ENCODE measurements around the gene SDK1.
A peak's percentile ranks its signal among the peaks of the same experiment; 100 is the strongest.

SDK1 gene

GRCh38 chr7:4201566-4201965, 900.5 kb downstream of the SDK1 start:
- ATAC-seq (no peak), DNase-seq (no peak)
- Mint-ChIP-seq H3K4me1 (peaks cover 10% of the 10 kb centered on the region), H3K9me3 (no peaks in the 10 kb centered on the region), H3K4me3 (no peak overlapping the region), H3K27ac (no peak overlapping the region), H3K27me3 (peaks cover 2% of the 10 kb centered on the region), H3K36me3 (ENCODE audit: low read depth) (no peaks in the 10 kb centered on the region)

- Mint-ChIP-seq H3K27me3 (peaks cover 2% of the 10 kb centered on the region), H3K4me1 (peaks cover 10% of the 10 kb centered on the region), H3K9me3 (no peaks in the 10 kb centered on the region), H3K36me3 (ENCODE audit: low read depth) (no peaks in the 10 kb centered on the region), H3K4me3 (no peak overlapping the region), H3K27ac (no peak overlapping the region)
- no peak for ATAC-seq
- no peak for DNase-seq
These were observed 901.2 kb downstream of the SDK1 start for GRCh38 chr7:4202154-4202736.

DNA sequence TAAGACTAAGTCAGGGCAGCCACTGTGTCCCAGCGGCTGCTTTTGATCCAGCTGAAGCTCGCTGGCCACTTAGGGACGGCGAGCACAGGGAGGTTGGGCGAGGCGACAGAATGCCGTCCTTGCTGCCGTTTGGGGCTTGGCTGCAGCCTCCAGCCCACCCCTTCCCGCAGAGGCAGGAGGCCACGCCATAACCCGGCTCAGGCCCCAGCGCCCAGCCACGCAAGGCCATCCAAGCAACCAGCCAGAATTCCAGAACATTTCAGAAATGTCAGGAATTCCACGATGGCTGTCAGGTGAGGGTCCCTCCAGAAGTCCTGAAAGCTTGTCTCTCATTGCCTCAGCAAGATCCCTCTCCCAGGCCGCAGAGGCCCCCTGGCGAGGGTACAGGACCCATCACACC, 901.9 kb downstream of the SDK1 start:
- ATAC-seq: no peak
- Mint-ChIP-seq H3K4me3 (no peak overlapping the region), H3K27me3 (peaks cover 2% of the 10 kb centered on the region), H3K27ac (no peak overlapping the region), H3K9me3 (no peaks in the 10 kb centered on the region), H3K36me3 (ENCODE audit: low read depth) (no peaks in the 10 kb centered on the region), H3K4me1 (peaks cover 10% of the 10 kb centered on the region)
- DNase-seq: no peak

DNA sequence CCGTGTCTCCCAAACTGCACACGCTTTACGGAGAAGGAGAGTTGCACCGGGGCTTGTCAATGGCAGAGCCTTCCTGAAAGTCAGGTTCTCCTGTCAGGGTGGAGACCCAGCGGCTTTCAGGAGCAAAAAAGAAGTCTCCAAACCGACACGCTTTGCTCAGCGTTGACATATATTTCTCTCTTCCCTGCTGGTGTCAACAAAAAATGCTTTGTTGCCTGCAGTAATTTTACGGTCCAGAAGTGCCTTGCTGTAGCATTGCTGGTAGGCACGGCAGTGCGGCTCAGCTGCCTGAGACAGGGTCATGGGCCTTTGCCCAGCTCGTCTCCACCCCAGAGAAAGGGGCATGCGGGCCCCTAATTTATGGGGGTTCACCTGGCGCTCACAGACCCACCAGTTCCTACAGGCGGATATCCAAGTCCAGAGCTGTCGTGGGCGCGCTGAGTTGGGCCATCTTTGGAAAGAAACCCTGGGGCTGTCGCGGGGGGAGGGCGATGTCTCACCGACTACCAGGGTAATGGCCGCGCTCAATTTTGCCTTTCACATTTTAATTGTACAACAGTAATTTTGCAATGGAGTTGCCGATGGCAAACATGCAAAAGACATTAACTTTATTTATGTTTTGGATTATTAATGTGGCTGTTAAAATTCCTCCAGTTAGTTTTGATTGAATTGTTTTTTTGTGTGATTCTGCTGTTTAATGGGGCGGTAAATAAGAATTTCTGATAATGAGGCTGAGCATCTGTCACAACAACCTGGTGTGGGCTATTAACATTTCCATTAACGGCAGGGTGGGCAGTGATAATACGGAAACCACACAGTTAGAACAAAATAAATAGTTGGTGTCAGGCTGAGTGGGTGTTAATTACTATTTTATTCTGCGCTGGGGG, 902.8 kb downstream of the SDK1 start:
- peaks cover 2% of the 10 kb centered on the region for H3K27me3 Mint-ChIP-seq
- no peak for ATAC-seq

DNA sequence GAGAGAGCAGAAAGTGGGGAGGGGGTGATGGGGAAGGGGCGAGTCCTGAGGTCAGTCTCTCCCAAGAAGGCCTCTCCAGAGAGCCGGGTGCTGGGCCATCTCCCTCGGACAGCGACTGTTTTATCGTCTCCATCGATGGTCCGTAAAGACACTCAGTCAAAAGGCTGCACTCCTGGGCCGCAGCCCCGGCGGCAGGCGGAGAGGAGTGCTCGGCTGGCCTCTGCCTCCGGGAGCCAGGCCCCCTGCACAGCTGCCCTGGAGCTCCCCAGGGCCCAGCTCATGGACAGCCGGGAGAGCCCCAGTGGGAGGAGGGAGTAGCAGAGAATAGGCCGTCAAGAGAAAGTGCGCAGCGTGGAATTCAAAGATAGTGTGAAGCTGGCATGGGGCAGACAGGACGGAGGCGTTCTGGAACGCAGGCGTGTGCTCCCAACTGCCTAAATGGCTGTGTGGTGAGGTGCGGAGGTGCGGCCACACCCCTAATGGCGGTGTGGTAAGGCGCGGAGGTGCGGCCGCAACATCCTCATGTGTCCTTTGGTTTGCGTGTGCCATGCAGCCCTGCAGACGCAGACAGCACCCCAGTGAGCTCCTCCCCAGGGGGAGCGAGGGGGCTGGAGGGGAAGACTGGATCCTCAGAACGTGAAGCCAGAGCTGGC, 903.6 kb downstream of the SDK1 start:
- Mint-ChIP-seq H3K4me1 (peaks cover 10% of the 10 kb centered on the region), H3K27me3 (peaks cover 2% of the 10 kb centered on the region), H3K27ac (peak overlapping the region; percentile 43), H3K9me3 (no peaks in the 10 kb centered on the region), H3K36me3 (ENCODE audit: low read depth) (no peaks in the 10 kb centered on the region), H3K4me3 (peak overlapping the region; percentile 72)
- peak; percentile 66 for ATAC-seq
- peak; percentile 40 for DNase-seq

More for the DNA sequence above, 902.8 kb downstream of the SDK1 start:
- no peaks in the 10 kb centered on the region for H3K36me3 Mint-ChIP-seq (ENCODE audit: low read depth)
- no peak for DNase-seq
- no peaks in the 10 kb centered on the region for H3K9me3 Mint-ChIP-seq
- H3K27ac Mint-ChIP-seq: no peak overlapping the region
- peaks cover 10% of the 10 kb centered on the region for H3K4me1 Mint-ChIP-seq
- peak overlapping the region; percentile 26 for H3K4me3 Mint-ChIP-seq

GRCh38 chr7:4205828-4206227, 904.8 kb downstream of the SDK1 start:
- no peaks in the 10 kb centered on the region for H3K36me3 Mint-ChIP-seq (ENCODE audit: low read depth)
- H3K27me3 Mint-ChIP-seq: peaks cover 2% of the 10 kb centered on the region
- no peak overlapping the region for H3K4me3 Mint-ChIP-seq
- peaks cover 10% of the 10 kb centered on the region for H3K4me1 Mint-ChIP-seq
- H3K9me3 Mint-ChIP-seq: no peaks in the 10 kb centered on the region
- DNase-seq (no peak), ATAC-seq (no peak)
- no peak overlapping the region for H3K27ac Mint-ChIP-seq

DNA sequence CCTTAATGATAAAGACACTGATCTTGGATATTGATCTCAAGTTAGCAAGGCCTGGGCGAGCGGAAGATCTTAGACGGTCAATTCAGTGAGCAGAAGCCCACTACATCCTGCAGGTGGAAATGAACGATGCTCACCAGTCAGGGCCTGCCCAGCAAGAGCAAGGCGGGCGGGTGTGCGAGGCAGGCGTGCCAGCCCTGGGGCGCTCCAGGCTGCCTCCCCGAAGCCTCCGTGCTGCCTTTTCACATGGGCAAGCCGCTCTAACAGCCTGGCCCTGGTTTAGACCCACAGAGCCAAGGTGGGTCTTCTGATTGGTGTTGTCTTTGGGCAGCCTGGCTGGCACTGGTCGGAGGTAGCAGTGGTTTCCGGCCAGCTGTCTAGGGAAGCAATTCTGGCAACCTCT, 906.0 kb downstream of the SDK1 start:
- Mint-ChIP-seq H3K27me3 (peaks cover 2% of the 10 kb centered on the region), H3K9me3 (no peaks in the 10 kb centered on the region), H3K36me3 (ENCODE audit: low read depth) (no peaks in the 10 kb centered on the region)

DNA sequence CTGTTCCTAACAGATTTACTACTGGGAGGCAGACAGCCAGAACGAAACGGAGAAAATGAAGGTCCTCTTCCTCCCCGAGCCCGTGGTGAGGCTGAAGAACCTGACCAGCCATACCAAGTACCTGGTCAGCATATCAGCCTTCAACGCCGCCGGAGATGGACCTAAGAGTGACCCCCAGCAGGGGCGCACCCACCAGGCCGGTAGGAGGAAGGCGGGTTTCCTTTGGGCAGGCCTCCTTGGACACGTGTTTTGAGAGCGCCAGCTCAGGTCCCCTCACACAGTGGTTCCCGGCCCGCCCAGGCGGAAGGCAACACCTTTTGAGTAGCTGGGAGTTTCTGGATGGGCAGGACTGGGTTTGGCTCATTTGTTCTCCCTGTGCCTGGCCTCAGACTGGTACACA, 907.0 kb downstream of the SDK1 start:
- peaks cover 10% of the 10 kb centered on the region for H3K4me1 Mint-ChIP-seq
- no peaks in the 10 kb centered on the region for H3K9me3 Mint-ChIP-seq
- H3K27me3 Mint-ChIP-seq: peaks cover 2% of the 10 kb centered on the region
- no peaks in the 10 kb centered on the region for H3K36me3 Mint-ChIP-seq (ENCODE audit: low read depth)
- no peak overlapping the region for H3K4me3 Mint-ChIP-seq
- no peak for ATAC-seq
- H3K27ac Mint-ChIP-seq: no peak overlapping the region
- no peak for DNase-seq

More for the DNA sequence above, 906.0 kb downstream of the SDK1 start:
- Mint-ChIP-seq H3K4me1 (peaks cover 10% of the 10 kb centered on the region), H3K27ac (no peak overlapping the region), H3K4me3 (no peak overlapping the region)
- no peak for DNase-seq
- no peak for ATAC-seq

DNA sequence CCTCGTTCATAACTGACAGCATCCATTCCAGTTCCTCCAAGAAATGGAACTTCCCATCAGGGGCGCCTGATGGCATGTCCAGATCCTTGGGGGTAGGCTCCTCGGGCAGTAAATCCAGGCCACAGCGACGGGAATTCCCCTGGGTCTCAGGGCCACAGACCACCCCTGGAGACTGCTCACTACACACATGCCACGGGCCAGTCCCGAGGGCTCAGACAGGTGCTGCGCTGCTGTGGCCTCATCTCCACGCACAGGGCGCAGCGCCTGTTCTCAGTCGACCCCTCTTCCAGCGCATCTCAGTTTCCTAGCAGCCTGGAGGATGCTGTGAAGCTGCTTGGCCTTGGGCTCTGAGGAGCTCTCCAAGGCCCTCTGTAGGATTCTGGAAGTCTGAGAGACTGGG, 907.5 kb downstream of the SDK1 start:
- H3K9me3 Mint-ChIP-seq: no peaks in the 10 kb centered on the region

DNA sequence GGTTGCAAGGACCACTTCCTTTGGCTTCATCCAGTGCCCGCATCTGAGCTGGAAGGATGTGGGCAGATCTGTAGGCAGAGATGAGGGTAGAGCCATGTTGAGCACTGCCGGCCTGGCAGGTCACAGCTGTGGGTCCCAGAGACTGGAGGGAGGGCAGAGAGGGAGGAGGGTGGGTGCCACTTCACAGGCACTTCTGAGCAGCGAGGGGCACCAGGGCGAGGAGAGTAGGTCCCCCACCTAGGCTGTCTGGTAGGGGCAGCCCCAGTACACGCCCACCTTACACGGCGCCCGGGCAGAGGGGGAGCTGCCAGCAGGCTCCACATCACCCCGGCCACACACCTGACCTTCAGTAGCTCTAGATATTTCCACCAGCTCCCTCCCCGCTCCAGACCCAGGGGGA, 908.1 kb downstream of the SDK1 start:
- H3K9me3 Mint-ChIP-seq: no peaks in the 10 kb centered on the region
- H3K36me3 Mint-ChIP-seq (ENCODE audit: low read depth): no peaks in the 10 kb centered on the region
- peaks cover 2% of the 10 kb centered on the region for H3K27me3 Mint-ChIP-seq
- H3K4me3 Mint-ChIP-seq: no peak overlapping the region
- ATAC-seq: no peak
- peaks cover 7% of the 10 kb centered on the region for H3K4me1 Mint-ChIP-seq
- no peak overlapping the region for H3K27ac Mint-ChIP-seq
- no peak for DNase-seq

More for the DNA sequence above, 907.5 kb downstream of the SDK1 start:
- Mint-ChIP-seq H3K27me3 (peaks cover 2% of the 10 kb centered on the region), H3K4me3 (no peak overlapping the region), H3K36me3 (ENCODE audit: low read depth) (no peaks in the 10 kb centered on the region), H3K4me1 (peaks cover 10% of the 10 kb centered on the region), H3K27ac (no peak overlapping the region)
- ATAC-seq (no peak), DNase-seq (no peak)

DNA sequence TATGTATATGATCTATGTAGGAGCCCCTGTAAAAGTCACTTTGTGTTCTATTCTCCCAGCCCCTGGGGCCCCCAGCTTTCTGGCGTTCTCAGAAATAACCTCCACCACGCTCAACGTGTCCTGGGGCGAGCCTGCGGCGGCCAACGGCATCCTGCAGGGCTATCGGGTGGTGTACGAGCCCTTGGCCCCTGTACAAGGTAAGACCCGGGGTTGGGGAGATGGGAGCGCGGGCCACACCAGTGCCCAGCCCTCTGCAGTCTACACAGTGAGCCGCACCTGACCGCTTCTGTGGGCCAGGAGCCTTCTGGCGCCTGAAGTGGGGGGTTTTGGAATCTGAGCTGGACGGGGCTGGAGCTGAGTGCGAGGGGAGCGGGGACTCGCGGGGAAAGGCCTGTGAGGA, 908.9 kb downstream of the SDK1 start:
- DNase-seq: no peak
- ATAC-seq: no peak
- H3K36me3 Mint-ChIP-seq (ENCODE audit: low read depth): no peaks in the 10 kb centered on the region
- no peaks in the 10 kb centered on the region for H3K27me3 Mint-ChIP-seq
- H3K9me3 Mint-ChIP-seq: no peaks in the 10 kb centered on the region
- H3K27ac Mint-ChIP-seq: no peak overlapping the region
- peaks cover under 1% of the 10 kb centered on the region for H3K4me1 Mint-ChIP-seq
- H3K4me3 Mint-ChIP-seq: no peak overlapping the region

DNA sequence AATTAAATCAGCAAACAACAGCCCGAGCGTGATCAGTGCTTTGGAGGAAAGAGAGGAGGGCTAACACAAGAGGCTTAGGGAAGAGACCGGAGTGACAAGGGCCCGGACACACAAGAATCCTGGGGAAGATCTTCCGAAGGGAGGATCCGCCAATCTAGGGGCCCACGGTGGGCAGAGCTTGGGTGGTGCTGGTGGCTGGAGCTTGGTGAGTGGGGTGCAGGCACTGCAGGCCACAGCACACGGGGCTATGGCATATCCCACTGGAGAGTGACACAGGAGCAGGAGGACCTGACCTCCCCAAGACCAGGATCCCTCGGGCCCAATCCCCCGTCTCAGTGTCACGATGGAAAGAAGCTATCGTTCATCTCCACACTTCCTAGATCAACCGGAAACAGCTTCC, 909.8 kb downstream of the SDK1 start:
- H3K27me3 Mint-ChIP-seq: no peaks in the 10 kb centered on the region
- no peaks in the 10 kb centered on the region for H3K36me3 Mint-ChIP-seq (ENCODE audit: low read depth)
- no peak overlapping the region for H3K27ac Mint-ChIP-seq
- no peaks in the 10 kb centered on the region for H3K4me1 Mint-ChIP-seq
- no peak overlapping the region for H3K4me3 Mint-ChIP-seq
- DNase-seq: no peak
- no peak for ATAC-seq
- no peaks in the 10 kb centered on the region for H3K9me3 Mint-ChIP-seq

- no peak for ATAC-seq
- Mint-ChIP-seq H3K9me3 (no peaks in the 10 kb centered on the region), H3K27me3 (no peaks in the 10 kb centered on the region), H3K4me1 (no peaks in the 10 kb centered on the region), H3K27ac (no peak overlapping the region), H3K4me3 (no peak overlapping the region), H3K36me3 (ENCODE audit: low read depth) (no peaks in the 10 kb centered on the region)
- DNase-seq: no peak
These were observed 910.2 kb downstream of the SDK1 start for GRCh38 chr7:4211261-4211660.

DNA sequence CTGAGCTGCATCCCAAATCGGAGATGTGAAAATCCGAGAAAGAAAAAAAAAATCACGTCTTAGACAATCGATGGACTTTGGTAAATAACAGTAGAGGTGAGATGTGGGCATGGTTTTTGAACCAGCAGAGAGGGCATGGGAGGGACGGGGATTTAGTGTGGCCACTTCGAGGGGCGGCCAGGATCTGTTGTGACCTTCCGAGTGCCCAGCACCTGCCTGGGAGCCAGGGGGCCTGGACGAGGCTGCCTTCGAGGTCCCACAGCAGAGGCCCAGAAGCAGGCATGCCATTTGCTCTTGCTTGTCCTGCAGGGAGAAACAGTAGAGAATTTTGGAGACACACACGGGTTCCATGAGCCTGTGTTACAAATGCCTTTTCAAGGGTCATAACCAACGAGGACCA, 911.3 kb downstream of the SDK1 start:
- ATAC-seq (no peak), DNase-seq (no peak)
- no peaks in the 10 kb centered on the region for H3K9me3 Mint-ChIP-seq
- H3K4me1 Mint-ChIP-seq: no peaks in the 10 kb centered on the region
- H3K36me3 Mint-ChIP-seq (ENCODE audit: low read depth): no peaks in the 10 kb centered on the region
- H3K27me3 Mint-ChIP-seq: no peaks in the 10 kb centered on the region
- no peak overlapping the region for H3K4me3 Mint-ChIP-seq
- no peak overlapping the region for H3K27ac Mint-ChIP-seq
